Measurements from ENCODE around the gene CAMK2N2. TPM values are rescaled to one million over a fixed set of nuclear protein-coding genes. Genes with fewer than 3 reads are reported as not detected.

The CAMK2N2 gene
- total and polyA plus RNA-seq, 2 experiments from 2014 or later, result 0.11 TPM; not detected in 1

GRCh38 chr3:184305577-184305976 is 44.2 kb upstream of the CAMK2N2 start:
- no peak overlapping the region for H3K9ac ChIP-seq
- WGBS, 2 experiments (ENCODE audit: low coverage in 1 of 2, low lambda C conversion rate in 2 of 2, missing lambda C conversion rate in 2 of 2), result 50 to 74% methylated on average over 1 of the region's 1 CpG
- peak; percentile 43 for DNase-seq
- H3K36me3 ChIP-seq (ENCODE audit: low read depth), result peaks cover 73% of the 10 kb centered on the region
- H3K9me2 ChIP-seq (ENCODE audit: insufficient read depth), result no peaks in the 10 kb centered on the region
- H2AFZ ChIP-seq, result no peak overlapping the region
- H3F3A ChIP-seq (ENCODE audit: insufficient read depth), result peaks cover 58% of the 10 kb centered on the region
- TF ChIP-seq EZH2 (IDR thresholded peaks at IDR 0.05; ENCODE audit: insufficient read depth, poor library complexity, severe bottlenecking) (no peak), EZH2phosphoT487 (IDR thresholded peaks at IDR 0.05; ENCODE audit: insufficient read depth, low read depth) (no peak)
- H3K4me3 ChIP-seq, result no peak overlapping the region
- no peaks in the 10 kb centered on the region for H3K27me3 ChIP-seq (replicated peaks; ENCODE audit: insufficient read depth)
- H4K20me1 ChIP-seq (ENCODE audit: insufficient read depth), result no peaks in the 10 kb centered on the region
- peaks cover 66% of the 10 kb centered on the region for H3K79me2 ChIP-seq (ENCODE audit: insufficient read depth)
- in situ Hi-C loops (cut with MboI), result no loop called here
- H3K27ac ChIP-seq, result no peak overlapping the region
- H3K4me2 ChIP-seq (ENCODE audit: unreplicated experiment), result no peak overlapping the region
- no peaks in the 10 kb centered on the region for H3K9me3 ChIP-seq (ENCODE audit: low read depth)
- H3K4me1 ChIP-seq (ENCODE audit: insufficient read depth), result peaks cover 13% of the 10 kb centered on the region

- no peaks in the 10 kb centered on the region for H3K9me2 ChIP-seq (ENCODE audit: insufficient read depth)
- H2AFZ ChIP-seq, result no peak overlapping the region
- peaks cover 35% of the 10 kb centered on the region for H3F3A ChIP-seq (ENCODE audit: insufficient read depth)
- TF ChIP-seq EZH2 (IDR thresholded peaks at IDR 0.05; ENCODE audit: insufficient read depth, poor library complexity, severe bottlenecking), result no peak
- no peak for TF ChIP-seq EZH2phosphoT487 (IDR thresholded peaks at IDR 0.05; ENCODE audit: insufficient read depth, low read depth)
- 2 to 12% methylated on average over 3 of the region's 3 CpGs for WGBS, 2 experiments (ENCODE audit: low coverage in 1 of 2, low lambda C conversion rate in 2 of 2, missing lambda C conversion rate in 2 of 2)
- peak overlapping the region; percentile 91 for H3K4me2 ChIP-seq (ENCODE audit: unreplicated experiment)
- H4K20me1 ChIP-seq (ENCODE audit: insufficient read depth), result no peaks in the 10 kb centered on the region
- DNase-seq, result peak; percentile 78
- no peaks in the 10 kb centered on the region for H3K27me3 ChIP-seq (replicated peaks; ENCODE audit: insufficient read depth)
- H3K4me3 ChIP-seq, result peak overlapping the region; percentile 97
- H3K4me1 ChIP-seq (ENCODE audit: insufficient read depth), result peaks cover 19% of the 10 kb centered on the region
- H3K9me3 ChIP-seq (ENCODE audit: low read depth), result no peaks in the 10 kb centered on the region
- peaks cover 48% of the 10 kb centered on the region for H3K36me3 ChIP-seq (ENCODE audit: low read depth)
- H3K27ac ChIP-seq, result peak overlapping the region; percentile 80
- peak overlapping the region; percentile 91 for H3K9ac ChIP-seq
- in situ Hi-C loops (cut with MboI), result no loop called here
- H3K79me2 ChIP-seq (ENCODE audit: insufficient read depth), result peaks cover 63% of the 10 kb centered on the region
Observed at GRCh38 chr3:184300378-184300720, 39.0 kb upstream of the CAMK2N2 start.

GRCh38 chr3:184299488-184300377 is 38.4 kb upstream of the CAMK2N2 start:
- Histone ChIP-seq H3K9ac (peak overlapping the region; percentile 91), H3K9me3 (ENCODE audit: low read depth) (no peaks in the 10 kb centered on the region), H3K4me2 (ENCODE audit: unreplicated experiment) (peak overlapping the region; percentile 91), H2AFZ (peak overlapping the region; percentile 44), H3K27ac (peak overlapping the region; percentile 80), H3K4me3 (peak overlapping the region; percentile 97), H4K20me1 (ENCODE audit: insufficient read depth) (no peaks in the 10 kb centered on the region), H3K36me3 (ENCODE audit: low read depth) (peaks cover 44% of the 10 kb centered on the region), H3K27me3 (replicated peaks; ENCODE audit: insufficient read depth) (no peaks in the 10 kb centered on the region), H3K79me2 (ENCODE audit: insufficient read depth) (peaks cover 57% of the 10 kb centered on the region), H3K9me2 (ENCODE audit: insufficient read depth) (no peaks in the 10 kb centered on the region), H3F3A (ENCODE audit: insufficient read depth) (peaks cover 32% of the 10 kb centered on the region), H3K4me1 (ENCODE audit: insufficient read depth) (peaks cover 19% of the 10 kb centered on the region)
- 5 to 6% methylated on average over 26 to 27 of the region's 29 CpGs for WGBS, 2 experiments (ENCODE audit: low coverage in 1 of 2, low lambda C conversion rate in 2 of 2, missing lambda C conversion rate in 2 of 2)
- in situ Hi-C loops (cut with MboI), result no loop called here
- no peak for TF ChIP-seq EZH2 (IDR thresholded peaks at IDR 0.05; ENCODE audit: insufficient read depth, poor library complexity, severe bottlenecking)
- no peak for TF ChIP-seq EZH2phosphoT487 (IDR thresholded peaks at IDR 0.05; ENCODE audit: insufficient read depth, low read depth)
- DNase-seq, result peak; percentile 86

- peak; percentile 98 for DNase-seq
- Histone ChIP-seq H3K4me2 (ENCODE audit: unreplicated experiment) (peak within 1 kb of the TSS; percentile 91), H3K9me3 (ENCODE audit: low read depth) (no peaks in the 10 kb centered on the region), H4K20me1 (ENCODE audit: insufficient read depth) (no peaks in the 10 kb centered on the region), H3K4me3 (peak within 1 kb of the TSS; percentile 97), H3F3A (ENCODE audit: insufficient read depth) (peaks cover 25% of the 10 kb centered on the region), H3K27ac (peak within 1 kb of the TSS; percentile 83), H2AFZ (peak within 1 kb of the TSS; percentile 99), H3K4me1 (ENCODE audit: insufficient read depth) (peaks cover 19% of the 10 kb centered on the region), H3K9me2 (ENCODE audit: insufficient read depth) (no peaks in the 10 kb centered on the region), H3K9ac (peak within 1 kb of the TSS; percentile 91), H3K79me2 (ENCODE audit: insufficient read depth) (peaks cover 49% of the 10 kb centered on the region), H3K27me3 (replicated peaks; ENCODE audit: insufficient read depth) (no peaks in the 10 kb centered on the region), H3K36me3 (ENCODE audit: low read depth) (peaks cover 35% of the 10 kb centered on the region)
- 0 to 1% methylated on average over 53 to 69 of the region's 78 CpGs for WGBS, 2 experiments (ENCODE audit: low coverage in 1 of 2, low lambda C conversion rate in 2 of 2, missing lambda C conversion rate in 2 of 2)
- in situ Hi-C loops (cut with MboI), result no loop called here
- no peak for TF ChIP-seq EZH2phosphoT487 (IDR thresholded peaks at IDR 0.05; ENCODE audit: insufficient read depth, low read depth)
- TF ChIP-seq EZH2 (IDR thresholded peaks at IDR 0.05; ENCODE audit: insufficient read depth, poor library complexity, severe bottlenecking), result no peak
Observed at GRCh38 chr3:184298759-184299487, 37.6 kb upstream of the CAMK2N2 start, which contains the start of gene PSMD2. Gene PSMD2, plus strand, starts transcription at chr3:184299241. Its CDS starts 26 bp downstream, at chr3:184299267.
